GM19468 (cell line): ENCODE results near the gene INPP5A.

Source experiments
- ATAC-seq: cut with Tn5 transposase; IDR thresholded peaks from one replicate; pipeline ENCODE4 v1.9.1; 2021; ENCODE audit warnings: mild to moderate bottlenecking, moderate library complexity, moderate number of reproducible peaks; ENCODE audit not compliant: unreplicated experiment; ENCODE audit errors: extremely low read depth

INPP5A gene

DNA sequence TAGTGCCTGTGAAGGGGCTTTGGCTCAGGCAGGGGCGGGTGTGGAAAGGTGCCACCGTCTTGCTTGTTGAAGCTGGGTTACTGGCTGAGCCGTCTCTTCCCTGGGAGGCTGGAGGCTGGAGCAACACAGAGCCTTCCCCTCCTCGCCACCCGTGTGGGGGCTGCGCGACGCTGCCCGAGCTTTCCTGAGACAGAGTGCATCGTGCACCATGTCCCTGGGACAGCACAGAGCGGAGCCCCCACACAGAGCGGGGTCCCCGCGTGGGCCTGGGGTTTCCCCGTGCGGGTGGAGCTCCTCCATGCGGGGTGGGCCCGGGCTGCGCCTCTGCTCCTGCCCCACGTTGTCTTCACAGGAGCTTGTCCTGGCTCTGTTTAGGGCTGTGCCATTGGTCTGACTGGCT, 69.9 kb downstream of the INPP5A start:
- ATAC-seq, result no peak

DNA sequence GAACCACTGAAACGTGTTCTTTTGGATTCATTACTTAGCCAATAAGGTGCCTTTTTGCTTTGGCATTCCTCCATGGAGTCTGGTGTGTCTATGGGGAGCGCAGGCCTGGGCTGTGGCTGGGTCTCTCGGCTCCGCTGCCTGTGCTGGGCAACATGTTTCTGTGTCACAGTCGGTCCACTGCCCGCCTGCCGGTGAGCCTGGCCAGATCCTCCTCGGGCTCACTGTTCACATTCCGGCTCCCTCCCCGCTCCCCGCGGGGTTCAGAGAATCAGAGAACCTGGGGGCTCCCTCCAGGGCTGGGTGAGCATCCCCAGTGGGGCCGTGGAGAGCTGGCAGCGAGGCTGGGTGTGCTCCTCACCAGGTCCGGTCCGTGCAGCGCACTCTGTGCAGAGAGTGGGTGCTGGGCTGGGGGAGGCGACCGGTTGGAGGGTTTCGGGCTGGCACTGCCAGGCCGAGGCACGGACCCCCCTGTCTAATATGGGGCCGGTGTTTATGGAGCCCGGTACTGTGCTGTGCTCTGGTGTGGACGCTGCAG, 70.4 kb downstream of the INPP5A start:
- no peak for ATAC-seq

DNA sequence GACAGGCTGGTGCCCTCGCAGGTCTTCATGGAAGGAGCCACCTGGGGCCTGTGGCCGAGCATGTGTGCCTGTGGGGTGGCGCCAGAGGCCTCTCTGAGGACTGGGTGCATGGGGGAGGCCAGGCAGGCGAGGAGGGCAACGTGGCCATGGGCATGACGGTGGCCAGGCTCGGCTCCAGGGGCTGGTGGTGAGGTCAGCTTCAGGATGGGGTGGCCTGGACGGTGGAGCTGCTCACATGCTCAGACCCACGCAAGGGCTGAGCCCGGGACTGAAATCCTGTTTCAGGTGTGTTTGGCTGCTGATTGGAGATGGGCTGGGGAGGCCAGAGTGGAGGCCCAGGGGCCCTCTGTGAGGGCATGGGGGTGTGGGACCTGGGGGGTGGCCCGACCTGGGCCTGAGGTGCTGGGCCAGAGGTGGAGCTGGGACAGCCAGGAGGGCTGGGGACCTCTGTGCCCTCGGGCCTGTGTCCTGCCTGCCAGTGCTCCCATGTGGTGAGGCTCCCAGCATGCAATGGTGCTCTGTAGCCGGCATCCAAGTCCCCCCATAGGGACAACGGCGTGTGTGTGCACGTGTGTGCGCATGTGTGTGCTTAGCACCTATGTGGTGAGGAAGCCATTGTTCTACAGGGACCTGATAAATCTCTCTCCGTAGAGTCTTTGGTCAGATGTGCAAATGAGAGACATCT, 71.1 kb downstream of the INPP5A start:
- ATAC-seq, result no peak

DNA sequence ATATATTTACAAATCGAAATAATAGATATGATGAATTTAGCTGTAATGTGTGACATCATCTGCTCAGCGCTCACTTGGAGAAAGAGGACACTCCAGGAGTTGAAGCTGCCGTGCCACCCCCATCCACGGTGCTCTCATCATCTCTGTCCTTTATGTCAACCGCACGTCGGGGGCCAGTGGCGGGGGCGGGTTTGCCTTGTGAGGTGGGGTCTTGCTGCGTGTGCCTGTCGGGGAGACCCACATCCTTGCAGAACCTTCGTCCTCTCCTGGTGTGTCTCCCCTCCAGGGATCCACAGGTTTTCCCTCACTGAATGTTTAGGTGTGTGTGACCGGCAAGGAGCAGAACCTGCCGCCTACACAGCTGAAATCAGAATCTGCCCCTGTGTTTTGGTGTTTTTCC, 71.6 kb downstream of the INPP5A start:
- no peak for ATAC-seq

DNA sequence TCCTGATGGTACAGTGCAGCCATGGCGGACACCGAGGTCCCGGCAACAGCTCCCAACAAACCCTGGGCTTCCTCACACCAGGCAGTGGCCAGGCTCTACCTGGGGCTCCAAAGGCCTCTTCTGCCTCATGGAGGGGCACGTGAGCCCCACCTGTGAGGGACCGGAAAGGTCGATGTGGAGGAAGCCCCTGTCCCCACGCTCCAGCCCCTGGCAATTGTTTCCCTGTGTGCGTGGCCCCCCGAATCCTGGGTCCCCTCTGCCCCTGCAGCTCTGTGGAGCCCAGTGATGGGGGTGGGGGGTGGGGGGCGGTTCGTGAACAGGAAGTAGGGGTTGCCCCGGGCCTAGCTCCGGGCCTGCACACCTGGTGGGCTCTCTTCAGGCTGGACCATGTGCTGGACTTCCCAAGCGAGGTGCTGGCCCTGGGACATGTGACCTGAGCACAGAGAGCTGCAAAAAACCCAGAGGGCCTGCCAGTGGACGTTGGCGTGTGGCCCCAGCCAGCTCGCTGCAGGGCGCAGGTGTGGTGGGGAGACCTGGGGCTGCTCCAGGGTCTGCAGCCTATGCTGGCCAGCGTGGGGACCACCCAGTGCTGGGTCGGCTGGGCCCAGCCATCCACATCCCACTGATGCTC, 72.6 kb downstream of the INPP5A start:
- no peak for ATAC-seq

DNA sequence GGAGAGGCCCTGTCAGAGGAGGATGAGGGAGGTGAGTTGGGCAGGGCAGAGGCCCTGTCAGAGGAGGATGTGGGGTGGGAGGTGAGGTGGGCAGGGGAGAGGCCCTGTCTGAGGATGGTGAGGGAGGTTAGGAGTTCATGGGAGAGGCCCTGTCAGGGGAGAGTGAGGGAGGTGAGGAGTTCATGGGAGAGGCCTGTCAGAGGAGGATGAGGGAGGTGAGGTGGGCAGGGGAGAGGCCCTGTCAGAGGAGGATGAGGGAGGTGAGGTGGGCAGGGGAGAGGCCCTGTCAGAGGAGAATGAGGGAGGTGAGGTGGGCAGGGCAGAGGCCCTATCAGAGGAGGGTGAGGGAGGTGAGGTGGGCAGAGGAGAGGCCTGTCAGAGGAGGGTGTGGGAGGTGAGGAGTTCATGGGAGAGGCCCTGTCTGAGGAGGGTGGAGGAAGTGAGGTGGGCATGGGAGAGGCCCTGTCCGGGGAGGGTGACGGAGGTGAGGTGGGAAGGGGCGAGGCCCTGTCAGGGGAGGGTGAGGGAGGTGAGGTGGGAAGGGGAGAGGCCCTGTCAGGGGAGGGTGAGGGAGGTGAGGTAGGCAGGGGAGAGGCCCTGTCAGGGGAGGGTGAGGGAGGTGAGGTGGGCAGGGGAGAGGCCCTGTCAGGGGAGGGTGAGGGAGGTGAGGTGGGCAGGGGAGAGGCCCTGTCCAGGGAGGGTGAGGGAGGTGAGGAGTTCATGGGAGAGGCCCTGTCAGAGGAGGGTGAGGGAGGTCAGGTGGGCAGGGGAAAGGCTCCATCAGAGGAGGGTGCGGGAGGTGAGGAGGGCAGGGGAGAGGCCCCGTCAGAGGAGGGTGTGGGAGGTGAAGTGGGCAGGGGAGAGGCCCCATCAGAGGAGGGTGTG, 73.7 kb downstream of the INPP5A start:
- ATAC-seq, result no peak

DNA sequence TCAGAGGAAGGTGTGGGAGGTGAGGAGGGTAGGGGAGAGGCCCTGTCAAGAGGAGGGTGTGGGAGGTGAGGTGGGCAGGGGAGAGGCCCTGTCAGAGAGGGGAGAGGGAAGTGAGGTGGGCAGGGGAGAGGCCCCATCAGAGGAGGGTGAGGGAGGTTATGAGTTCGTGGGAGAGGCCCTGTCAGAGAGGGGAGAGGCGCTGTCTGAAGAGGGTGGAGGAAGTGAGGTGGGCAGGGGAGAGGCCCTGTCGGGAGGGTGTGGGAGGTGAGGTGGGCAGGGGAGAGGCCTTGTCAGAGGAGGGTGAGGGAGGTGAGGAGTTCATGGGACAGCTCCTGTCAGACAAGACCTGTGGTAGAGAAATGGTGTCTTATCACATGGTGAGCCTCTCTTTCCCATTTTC, 74.4 kb downstream of the INPP5A start:
- no peak for ATAC-seq

DNA sequence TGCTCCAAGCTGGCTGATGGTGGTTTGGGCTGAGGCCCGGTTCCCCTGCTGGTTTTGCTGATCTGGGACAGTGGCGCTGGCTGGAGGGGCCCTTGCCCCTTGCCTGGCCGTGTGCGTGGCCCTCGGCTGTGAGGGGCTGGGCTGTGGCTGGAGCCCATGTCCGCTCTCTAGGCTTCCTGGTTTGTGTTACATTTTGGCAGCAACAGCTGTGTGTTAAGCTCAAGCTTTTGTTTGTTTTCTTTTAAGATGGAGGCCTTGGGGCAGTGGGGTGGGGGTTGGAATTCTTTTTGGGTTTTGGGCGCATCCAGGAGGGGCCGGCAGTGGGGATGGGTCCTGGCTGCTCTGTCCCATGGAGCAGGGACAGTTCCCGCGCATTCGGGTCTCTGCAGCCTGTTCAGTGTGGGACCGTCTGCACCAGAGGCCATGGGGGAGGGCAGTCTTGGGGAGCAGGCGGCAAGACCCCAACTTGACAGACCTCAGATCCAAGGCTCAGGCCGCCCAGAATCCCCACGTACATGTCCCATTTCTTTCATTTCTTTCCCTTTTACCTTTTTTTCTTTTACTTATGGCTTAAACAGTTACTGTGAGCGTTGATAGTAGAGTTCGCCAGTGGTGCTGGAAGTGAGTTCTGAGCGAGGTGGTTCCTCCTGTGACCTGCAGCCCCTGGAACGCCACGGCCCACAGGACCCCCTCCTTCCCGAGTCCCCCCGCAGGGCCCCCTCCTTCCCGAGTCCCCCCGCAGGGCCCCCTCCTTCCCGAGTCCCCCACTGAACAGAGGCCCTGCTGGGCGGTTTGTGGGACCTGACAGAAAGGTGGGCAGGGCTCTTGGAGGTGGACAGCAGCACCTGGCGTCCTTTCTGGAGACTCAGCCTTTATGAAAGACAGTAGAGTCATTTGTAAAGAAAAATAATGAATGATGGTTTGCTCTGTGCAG, 75.3 kb downstream of the INPP5A start:
- no peak for ATAC-seq

DNA sequence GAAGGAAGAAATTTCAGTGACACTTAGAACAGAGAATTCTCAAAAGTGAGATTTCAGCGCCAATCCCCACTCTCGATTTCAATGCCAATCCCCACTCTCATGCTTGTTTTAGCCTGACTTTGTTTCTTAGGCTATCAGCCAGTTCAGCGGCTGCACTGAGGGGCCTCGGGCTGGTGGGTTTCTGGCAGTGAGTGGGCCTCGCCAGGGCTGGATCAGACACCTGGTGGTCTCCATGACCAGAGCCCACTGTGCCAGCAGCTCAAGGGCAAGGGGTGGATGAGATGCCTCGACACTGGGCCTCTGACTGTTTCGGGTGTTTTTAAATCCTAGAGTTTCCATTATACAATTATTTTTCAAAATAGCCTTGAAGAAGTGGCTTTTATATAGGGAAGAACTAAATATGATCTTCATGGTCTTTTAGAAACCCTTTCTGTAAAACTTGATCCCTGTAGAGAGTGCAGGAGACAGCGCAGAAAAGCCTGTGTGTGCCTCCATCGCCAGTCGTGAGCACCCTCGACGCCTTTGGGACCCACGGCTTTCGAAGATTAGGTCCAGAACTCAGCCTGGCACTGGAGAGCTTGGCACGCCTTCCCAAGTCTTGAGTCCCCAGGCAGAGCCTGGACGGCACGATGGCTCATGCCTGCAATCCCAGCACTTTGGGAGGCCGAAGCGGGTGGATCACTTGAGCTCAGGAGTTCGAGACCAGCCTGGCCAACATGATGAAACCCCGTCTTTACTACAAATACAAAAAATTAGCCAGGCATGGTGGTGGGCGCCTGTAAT, 76.2 kb downstream of the INPP5A start:
- no peak for ATAC-seq

DNA sequence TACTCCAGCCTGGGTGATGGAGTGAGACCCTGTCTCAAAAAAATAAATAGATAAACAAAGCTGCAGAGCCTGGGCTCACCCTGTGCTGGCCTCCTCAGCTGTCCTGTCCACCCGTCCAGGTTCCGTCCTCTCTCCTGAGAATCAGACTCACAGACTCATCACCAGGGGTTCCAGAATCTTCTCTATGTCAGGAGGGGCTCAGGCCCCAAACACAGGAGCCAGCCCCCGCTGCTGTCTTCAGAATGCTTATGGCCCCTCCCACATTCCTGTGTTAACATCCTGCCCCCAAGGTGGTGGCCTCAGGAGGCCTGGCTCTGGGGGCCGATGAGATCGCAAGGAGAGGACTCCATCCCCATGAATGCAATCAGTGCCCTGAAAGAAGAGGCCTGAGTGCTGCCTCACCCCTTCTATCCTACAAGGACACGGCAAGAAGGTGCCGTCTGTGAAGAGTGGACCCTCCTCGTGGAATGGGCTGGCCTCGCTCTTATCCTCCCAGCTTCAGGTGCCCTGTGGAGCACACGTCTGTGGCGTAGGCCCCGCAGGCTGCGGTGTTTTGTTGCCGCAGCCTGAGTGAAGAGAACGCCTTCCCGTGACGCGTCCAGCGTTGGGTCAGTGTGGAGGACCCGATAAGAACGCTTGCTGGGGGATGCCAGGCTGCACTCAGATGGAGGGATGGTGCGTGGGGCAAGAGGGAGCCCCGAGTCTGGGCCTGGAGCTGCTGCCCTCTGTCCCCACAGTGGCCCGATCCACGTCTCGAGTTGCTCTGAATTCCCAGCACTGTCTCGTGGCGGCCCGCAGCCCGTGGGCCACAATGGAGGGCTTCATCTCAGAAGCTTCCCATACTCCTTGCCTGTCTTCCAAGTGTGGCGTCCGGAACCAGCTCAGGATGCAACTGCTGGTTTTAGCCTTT, 77.1 kb downstream of the INPP5A start:
- ATAC-seq, result no peak

DNA sequence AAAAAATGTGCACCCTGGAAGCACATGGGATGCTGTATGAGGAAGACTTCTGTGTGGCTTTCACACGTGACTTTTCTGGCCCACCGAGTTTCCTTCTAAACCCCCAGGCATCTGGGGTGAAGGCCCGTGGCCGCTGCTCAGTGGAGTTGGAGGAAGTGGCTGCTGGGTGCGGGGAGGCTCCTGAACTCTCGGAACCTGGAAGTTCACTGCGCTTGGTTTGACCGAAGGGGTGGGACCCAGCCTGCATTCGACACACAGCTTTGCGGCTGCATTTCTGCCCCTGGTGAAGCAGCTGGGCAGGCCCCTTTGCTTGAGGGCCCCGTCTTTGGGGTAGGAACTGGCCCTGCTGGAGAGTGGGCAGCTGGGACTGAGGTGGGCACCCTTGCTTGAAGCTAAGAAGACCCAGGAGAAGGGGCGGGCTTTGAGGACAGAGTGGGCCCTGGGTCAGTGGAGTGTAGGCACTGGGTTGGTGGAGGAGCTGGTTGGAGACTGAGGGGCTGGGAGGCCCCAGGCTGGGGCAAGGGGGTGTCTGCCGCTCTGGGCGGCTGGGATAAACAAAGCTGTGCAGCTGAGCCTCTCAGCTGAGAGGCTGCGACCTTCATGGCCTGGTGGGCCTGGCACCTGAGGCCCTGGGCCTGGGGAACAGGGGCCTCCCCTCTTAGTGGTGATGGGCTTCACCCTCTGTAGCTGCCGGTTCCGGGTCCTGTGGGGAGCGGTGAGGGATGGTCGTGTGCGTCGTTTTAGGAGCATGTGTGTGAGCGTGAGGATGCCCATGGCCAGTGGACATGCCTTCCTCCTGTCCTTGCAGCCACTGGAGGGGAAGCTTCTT, 78.0 kb downstream of the INPP5A start:
- no peak for ATAC-seq

DNA sequence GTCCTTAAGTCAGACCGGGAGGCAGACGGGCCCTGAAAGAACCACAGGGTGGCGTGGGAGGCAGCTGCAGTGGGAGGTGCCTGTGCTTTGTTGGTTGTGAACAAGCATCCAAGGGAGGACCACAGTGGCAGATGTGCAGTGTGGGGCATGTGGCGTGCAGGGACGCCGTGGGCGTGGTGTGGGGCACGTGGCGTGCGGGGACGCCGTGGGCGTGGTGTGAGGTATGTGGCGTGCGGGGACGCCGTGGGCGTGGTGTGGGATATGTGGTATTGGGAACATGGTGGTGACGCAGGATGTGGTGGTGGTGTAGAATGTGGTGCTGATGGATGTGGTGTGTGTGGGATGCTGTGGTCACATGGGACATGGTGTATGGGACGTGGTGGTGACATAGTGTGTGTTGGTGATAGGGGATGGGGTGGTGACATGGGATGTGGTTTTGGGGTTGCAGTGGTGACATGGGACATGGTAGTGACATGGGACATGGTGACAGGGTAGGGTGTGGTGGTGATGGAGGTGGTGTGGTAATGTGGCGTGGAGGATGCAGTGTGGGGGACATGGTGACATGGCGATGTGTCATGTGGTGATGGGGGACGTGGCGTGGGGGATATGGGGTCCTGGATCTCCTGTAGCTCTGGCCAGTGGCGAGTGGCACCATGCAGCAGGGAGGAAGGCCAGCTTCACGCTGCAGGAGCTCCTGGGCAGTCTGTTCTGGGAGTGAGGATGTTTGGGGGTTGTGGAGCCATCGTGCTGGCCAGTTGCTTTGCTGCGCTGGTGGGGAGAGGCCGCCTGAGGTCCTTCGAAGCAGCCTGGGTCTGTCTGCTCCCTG, 78.8 kb downstream of the INPP5A start:
- ATAC-seq, result no peak

DNA sequence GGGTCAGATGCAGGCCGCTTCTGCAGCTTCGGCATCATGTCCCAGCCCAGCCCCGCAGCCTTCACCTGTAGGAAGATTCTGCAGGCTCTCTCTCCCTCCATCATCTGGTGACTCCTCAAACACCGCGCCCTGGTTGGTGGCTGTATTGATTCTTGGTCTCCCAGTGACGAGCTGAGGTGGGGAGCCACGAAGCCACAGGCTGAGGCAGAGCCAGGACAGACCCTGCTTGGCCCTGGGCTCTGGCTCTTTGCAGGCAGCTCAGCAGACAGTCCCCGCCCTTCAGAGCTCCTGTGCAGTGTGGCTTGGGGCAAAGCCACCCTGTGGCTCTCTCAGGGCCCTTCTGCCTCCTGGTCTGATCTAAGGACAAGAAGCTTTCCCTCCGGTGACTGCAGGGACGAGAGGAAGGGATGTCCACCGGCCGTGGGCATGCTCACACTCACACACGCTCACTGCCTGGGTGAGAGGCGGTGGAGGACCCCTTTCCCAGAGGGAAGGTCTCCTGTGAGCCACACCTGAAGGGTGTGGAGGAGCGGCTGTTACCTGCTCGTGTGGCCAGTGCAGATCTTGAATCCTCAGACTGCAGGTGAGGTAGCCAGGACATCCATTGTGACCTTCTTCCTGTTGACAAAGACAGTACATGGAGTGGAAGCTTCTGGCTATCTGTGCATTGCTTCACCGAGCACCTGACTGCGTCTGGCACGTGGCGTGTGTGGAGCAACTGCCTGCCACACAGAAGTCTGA, 79.6 kb downstream of the INPP5A start:
- no peak for ATAC-seq

DNA sequence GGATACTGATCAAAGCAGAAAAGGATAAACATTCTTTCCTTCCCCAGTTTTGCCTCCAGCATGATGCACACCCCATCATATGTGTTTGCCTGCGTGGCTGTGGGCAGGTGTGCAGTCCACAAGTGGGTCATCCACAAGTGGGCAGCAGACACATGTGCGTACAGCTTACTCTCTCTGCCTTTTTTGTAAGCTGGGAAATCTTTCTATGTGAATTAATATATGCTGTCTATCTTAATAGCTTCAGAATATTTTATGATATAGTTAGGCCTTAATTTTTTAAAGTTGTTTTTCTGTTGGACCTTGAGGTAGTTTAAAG, 80.1 kb downstream of the INPP5A start:
- ATAC-seq, result no peak

DNA sequence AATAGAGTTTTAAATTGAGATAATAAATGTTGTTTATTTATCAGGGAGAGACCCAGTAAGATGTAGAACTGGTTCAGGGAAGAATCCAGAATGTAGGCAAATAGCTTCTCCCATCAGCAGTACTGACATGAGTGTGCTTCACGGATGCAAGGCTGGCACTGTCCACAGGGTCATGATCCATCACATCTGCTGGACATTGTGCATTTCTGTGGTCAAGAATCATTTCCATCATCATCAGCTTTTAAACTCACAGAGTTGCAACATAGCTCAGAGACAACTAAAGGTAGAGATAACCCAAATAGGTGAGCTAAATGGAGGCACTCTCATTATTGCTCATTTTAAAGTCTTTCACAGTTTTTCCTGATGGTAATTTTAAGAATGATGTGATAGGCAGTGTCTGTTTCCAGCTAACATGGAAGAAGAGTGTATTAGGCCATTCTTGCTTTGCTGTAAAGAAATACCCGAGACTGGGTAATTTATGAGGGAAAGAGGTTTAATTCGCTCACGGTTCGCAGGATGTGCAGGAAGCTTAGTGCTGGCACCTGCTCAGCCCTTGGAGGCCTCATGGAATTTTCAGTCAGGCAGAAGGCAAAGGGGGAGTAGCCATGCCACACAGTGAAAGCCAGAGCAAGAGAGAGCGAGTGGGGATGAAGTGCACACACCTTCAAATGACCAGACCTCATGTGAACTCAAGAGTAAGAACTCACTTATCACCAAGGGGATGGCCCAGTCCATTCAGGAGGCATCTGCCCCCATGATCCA, 80.8 kb downstream of the INPP5A start:
- no peak for ATAC-seq
